ENCODE data around the gene MOG.
"Not testable (repeated sequence)": the region's sequence is repeated elsewhere in the genome, so short reads cannot be mapped to it uniquely, and the experiment has no call there.

The MOG gene

GRCh38 chr6:29653452-29654038 lies 3.3 kb upstream of the MOG start:
- TF ChIP-seq, protein P1, sequence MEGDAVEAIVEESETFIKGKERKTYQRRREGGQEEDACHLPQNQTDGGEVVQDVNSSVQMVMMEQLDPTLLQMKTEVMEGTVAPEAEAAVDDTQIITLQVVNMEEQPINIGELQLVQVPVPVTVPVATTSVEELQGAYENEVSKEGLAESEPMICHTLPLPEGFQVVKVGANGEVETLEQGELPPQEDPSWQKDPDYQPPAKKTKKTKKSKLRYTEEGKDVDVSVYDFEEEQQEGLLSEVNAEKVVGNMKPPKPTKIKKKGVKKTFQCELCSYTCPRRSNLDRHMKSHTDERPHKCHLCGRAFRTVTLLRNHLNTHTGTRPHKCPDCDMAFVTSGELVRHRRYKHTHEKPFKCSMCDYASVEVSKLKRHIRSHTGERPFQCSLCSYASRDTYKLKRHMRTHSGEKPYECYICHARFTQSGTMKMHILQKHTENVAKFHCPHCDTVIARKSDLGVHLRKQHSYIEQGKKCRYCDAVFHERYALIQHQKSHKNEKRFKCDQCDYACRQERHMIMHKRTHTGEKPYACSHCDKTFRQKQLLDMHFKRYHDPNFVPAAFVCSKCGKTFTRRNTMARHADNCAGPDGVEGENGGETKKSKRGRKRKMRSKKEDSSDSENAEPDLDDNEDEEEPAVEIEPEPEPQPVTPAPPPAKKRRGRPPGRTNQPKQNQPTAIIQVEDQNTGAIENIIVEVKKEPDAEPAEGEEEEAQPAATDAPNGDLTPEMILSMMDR (IDR thresholded peaks at IDR 0.05; ENCODE audit: low read depth, low read length, missing control alignments), result peak; percentile 59
- H3K4me3 ChIP-seq (ENCODE audit: low read depth, low read length), result no peak overlapping the region
- DNase-seq (ENCODE audit: low read depth), result peak; percentile 55

- TF ChIP-seq, protein P1 (IDR thresholded peaks at IDR 0.05; ENCODE audit: low read depth, low read length, missing control alignments), result no peak
- no peak for DNase-seq (ENCODE audit: low read depth)
- H3K4me3 ChIP-seq (ENCODE audit: low read depth, low read length), result no peak overlapping the region
Measured at GRCh38 chr6:29655658-29656057, 1.2 kb upstream of the MOG start.

- no peak overlapping the region for H3K4me3 ChIP-seq (ENCODE audit: low read depth, low read length)
- TF ChIP-seq, protein P1 (IDR thresholded peaks at IDR 0.05; ENCODE audit: low read depth, low read length, missing control alignments), result no peak
- no peak for DNase-seq (ENCODE audit: low read depth)
Measured at GRCh38 chr6:29656157-29656556, 735 bp upstream of the MOG start.

DNA sequence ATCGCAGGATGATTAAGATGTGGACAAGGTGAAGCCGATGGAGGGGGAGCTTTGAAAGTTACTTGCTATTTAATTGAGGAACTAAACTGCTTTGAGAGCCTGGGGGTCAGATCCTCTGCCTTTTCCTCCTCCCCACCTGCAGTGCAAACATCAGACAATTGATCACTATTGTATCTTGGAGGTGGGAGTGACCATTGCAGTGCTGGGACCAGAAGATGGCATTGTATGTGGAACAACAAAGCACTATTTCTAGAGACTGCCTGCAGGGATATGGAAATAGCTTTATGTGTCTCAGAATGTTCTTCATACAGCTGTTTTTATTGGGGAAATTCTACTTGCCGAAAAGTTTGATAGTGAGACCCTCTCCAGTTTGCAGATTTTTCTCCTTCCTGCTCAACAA lies 4.2 kb downstream of the MOG start:
- TF ChIP-seq, protein P1 (IDR thresholded peaks at IDR 0.05; ENCODE audit: low read depth, low read length, missing control alignments), result no peak
- no peak overlapping the region for H3K4me3 ChIP-seq (ENCODE audit: low read depth, low read length)
- DNase-seq (ENCODE audit: low read depth), result no peak

DNA sequence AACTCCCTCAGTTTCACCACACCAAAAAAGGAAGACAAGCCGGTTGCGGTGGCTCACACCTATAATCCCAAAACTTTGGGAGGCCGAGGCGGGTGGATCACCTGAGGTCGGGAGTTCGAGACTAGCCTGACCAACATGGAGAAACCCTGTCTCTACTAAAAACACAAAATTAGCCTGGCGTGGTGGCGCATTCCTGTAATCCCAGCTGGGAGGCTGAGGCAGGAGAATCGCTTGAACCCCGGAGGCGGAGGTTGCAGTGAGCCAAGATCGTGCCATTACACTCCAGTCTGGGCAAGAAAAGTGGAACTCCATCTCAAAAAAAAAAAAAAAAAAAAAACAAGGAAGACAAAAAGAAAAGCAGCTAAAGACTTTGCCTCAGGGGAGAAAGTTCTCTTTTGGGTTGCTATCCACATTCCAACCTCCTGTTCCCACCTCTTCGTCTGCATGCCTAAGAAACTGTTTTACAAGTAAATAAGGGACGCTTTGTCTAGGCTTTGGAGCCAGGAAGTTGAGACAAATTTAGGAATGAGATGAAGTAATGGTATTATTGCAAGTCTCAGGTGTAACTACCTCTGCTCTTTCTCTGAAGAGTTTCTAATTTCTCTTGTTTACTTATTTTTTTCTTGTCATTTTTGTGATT lies 4.7 kb downstream of the MOG start:
- not testable (repeated sequence) for DNase-seq (ENCODE audit: low read depth); H3K4me3 ChIP-seq (ENCODE audit: low read depth, low read length)

- no peak overlapping the region for H3K4me3 ChIP-seq (ENCODE audit: low read depth, low read length)
- TF ChIP-seq, protein P1 (IDR thresholded peaks at IDR 0.05; ENCODE audit: low read depth, low read length, missing control alignments), result no peak
- DNase-seq (ENCODE audit: low read depth), result no peak
Measured at GRCh38 chr6:29663300-29664042, 6.6 kb downstream of the MOG start.

DNA sequence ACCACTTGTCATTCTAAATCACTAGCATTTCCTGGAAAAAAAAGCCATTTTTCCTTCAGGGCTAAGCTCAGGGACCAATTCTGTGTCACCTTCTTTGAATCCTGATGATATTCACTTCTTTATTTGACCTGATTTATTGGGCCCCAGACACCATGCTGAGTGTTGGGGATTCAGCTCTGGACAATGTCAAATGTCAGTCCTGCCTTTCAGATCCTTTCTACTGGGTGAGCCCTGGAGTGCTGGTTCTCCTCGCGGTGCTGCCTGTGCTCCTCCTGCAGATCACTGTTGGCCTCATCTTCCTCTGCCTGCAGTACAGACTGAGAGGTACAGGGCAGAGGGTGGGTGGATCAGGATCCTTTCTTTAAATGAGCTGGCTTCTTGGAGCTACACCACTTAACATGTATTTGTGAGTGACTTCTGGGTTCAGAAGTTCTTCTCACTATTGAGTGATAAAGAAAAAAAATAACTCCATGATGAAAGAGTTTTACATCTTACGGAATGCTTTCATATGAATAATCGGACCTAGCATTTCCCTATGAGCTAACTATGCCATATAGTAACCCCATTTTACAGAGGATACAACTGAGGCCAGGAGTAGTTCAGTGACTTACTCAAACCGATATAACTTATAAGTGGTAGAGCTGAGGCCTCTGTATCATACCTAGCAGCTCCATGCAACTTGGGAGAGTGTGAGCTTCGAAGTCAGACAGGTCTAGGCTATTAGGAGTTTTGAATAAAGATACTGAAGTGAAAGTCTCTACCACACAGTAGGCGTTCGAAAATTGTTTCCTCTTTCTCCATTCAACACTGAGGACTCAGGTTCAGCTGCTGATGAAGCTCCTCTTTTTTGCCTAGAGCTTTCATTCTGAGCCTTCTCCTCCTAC lies 9.3 kb downstream of the MOG start:
- DNase-seq (ENCODE audit: low read depth), result no peak
- TF ChIP-seq, protein P1 (IDR thresholded peaks at IDR 0.05; ENCODE audit: low read depth, low read length, missing control alignments), result no peak
- H3K4me3 ChIP-seq (ENCODE audit: low read depth, low read length), result no peak overlapping the region

Data from GM12864 (cell line).